Endothelial cell of umbilical vein (primary cell): ENCODE data around the gene SIRPB1. TPM values are rescaled to one million over a fixed set of nuclear protein-coding genes. Genes with fewer than 3 reads are reported as not detected.

Experiments
- BruUV-seq: library from RNA; stranded (reverse); fragments of 400-500 nt; replicated peaks from 2 replicates; lab custom pipeline; 2021; lab: Mats Ljungman, UMichigan
- CTCF ChIA-PET: fragments of 300-600, 350-600 bp; sonication (Branson Sonifier 250); formaldehyde crosslinking; loops from one replicate; lab custom pipeline; 2021; ENCODE audit warnings: antibody characterized with exemption, inconsistent platforms; lab: Charles Lee
- POLR2A ChIA-PET: fragments of 300-600, 350-600 bp; sonication (Branson Sonifier 250); formaldehyde crosslinking; loops from one replicate; lab custom pipeline; 2021; ENCODE audit warnings: antibody characterized with exemption, inconsistent platforms; lab: Charles Lee
- DNase-seq: peaks from one replicate; pipeline ENCODE4 v3.0.0-alpha.2; 2011; ENCODE audit warnings: low read depth, low spot score
- FAIRE-seq: peaks from 2 replicates; lab custom pipeline; 2011; peaks lifted over from hg19 to GRCh38; lab: Jason Lieb, UNC
- H2AFZ ChIP-seq: 2 replicates; pipeline ENCODE4 v1.6.0; 2012; ENCODE audit warnings: low read depth, low read length, control low read depth, inconsistent platforms
- H3K27ac ChIP-seq: 2 replicates; pipeline ENCODE4 v1.5.1; 2011; ENCODE audit warnings: low read depth, mild to moderate bottlenecking, control low read depth, low read length, moderate library complexity; ENCODE audit not compliant: insufficient read depth
- H3K27me3 ChIP-seq, 2 experiments: 2 replicates each; pipeline versions ENCODE4 v1.6.0 to v1.6.1; 2011; ENCODE audit warnings: low read length in 2 of 2, mixed read lengths in 1 of 2; ENCODE audit not compliant: control insufficient read depth in 2 of 2, insufficient read depth in 2 of 2
- H3K36me3 ChIP-seq, 2 experiments: 2 replicates in 1 of 2; 3 replicates in 1 of 2; pipeline ENCODE4 v1.5.1; 2011; ENCODE audit warnings: low read length in 2 of 2, mild to moderate bottlenecking in 1 of 2, moderate library complexity in 1 of 2; ENCODE audit not compliant: control insufficient read depth in 2 of 2, insufficient read depth in 2 of 2; ENCODE audit errors: extremely low read depth in 1 of 2
- H3K4me1 ChIP-seq: 3 replicates; pipeline ENCODE4 v1.5.1; 2011; ENCODE audit warnings: mild to moderate bottlenecking, low read length; ENCODE audit not compliant: control insufficient read depth, insufficient read depth; ENCODE audit errors: extremely low read depth
- H3K4me2 ChIP-seq: 2 replicates; pipeline ENCODE4 v1.6.1; 2011; ENCODE audit warnings: low read length, control low read depth, mixed read lengths; ENCODE audit not compliant: insufficient read depth
- H3K4me3 ChIP-seq, 3 experiments: fragments of 200-600 bp in 1 of 3; sonication (generic), shearing (Covaris generic) in 1 of 3; replicated peaks in 1 of 3; 2 replicates each; pipeline ENCODE4 v1.5.1; 2011 to 2016; ENCODE audit warnings: control low read depth in 3 of 3, low read length in 3 of 3, mild to moderate bottlenecking in 2 of 3, inconsistent platforms in 1 of 3, low read depth in 1 of 3, moderate library complexity in 1 of 3; ENCODE audit not compliant: insufficient read depth in 1 of 3
- H3K79me2 ChIP-seq: 2 replicates; pipeline ENCODE4 v1.6.0; 2012; ENCODE audit warnings: low read length, inconsistent platforms; ENCODE audit not compliant: control insufficient read depth, insufficient read depth
- H3K9ac ChIP-seq: replicated peaks from 2 replicates; pipeline ENCODE3; 2011; ENCODE audit warnings: low read length, control low read depth; ENCODE audit not compliant: insufficient read depth; ENCODE audit errors: extremely low read depth
- H3K9me1 ChIP-seq: replicated peaks from 3 replicates; pipeline ENCODE4 v1.6.0; 2011; ENCODE audit warnings: mild to moderate bottlenecking, low read length; ENCODE audit not compliant: control insufficient read depth, insufficient read depth; ENCODE audit errors: extremely low read depth
- H3K9me3 ChIP-seq: replicated peaks from 2 replicates; pipeline ENCODE4 v1.5.1; 2012; ENCODE audit warnings: low read length, inconsistent platforms; ENCODE audit not compliant: control insufficient read depth, insufficient read depth
- H4K20me1 ChIP-seq: replicated peaks from 2 replicates; pipeline ENCODE3; 2011; ENCODE audit warnings: mild to moderate bottlenecking, low read length; ENCODE audit not compliant: control insufficient read depth, insufficient read depth; ENCODE audit errors: extremely low read depth
- EZH2 ChIP-seq: IDR thresholded peaks from 2 replicates; pipeline ENCODE4 v1.6.1; 2012; ENCODE audit warnings: borderline replicate concordance, low read depth, mild to moderate bottlenecking, moderate library complexity, low read length, inconsistent platforms; ENCODE audit not compliant: severe bottlenecking
- FOS ChIP-seq: IDR thresholded peaks from 2 replicates; pipeline ENCODE4 v1.6.1; 2011; ENCODE audit warnings: mild to moderate bottlenecking, low read length, moderate library complexity, borderline replicate concordance; ENCODE audit not compliant: insufficient read depth
- GATA2 ChIP-seq: IDR thresholded peaks from 2 replicates; pipeline ENCODE4 v1.7.0; 2011; ENCODE audit warnings: low read depth, mild to moderate bottlenecking, moderate library complexity, mixed read lengths, low read length; ENCODE audit not compliant: insufficient read length, insufficient read depth
- JUN ChIP-seq: IDR thresholded peaks from 2 replicates; pipeline ENCODE4 v1.6.1; 2011; ENCODE audit warnings: borderline replicate concordance, low read depth; ENCODE audit not compliant: insufficient read length, insufficient read depth
- MYC ChIP-seq: IDR thresholded peaks from one replicate; pipeline ENCODE4 v1.6.1; 2011; ENCODE audit warnings: mild to moderate bottlenecking, low read depth, low read length
- POLR2A ChIP-seq: IDR thresholded peaks from 2 replicates; pipeline ENCODE4 v1.6.1; 2012; ENCODE audit warnings: low read depth, mild to moderate bottlenecking, control low read depth, low read length
- POLR2AphosphoS5 ChIP-seq: IDR thresholded peaks from 2 replicates; pipeline ENCODE4 v1.6.1; 2012; ENCODE audit warnings: low read depth, mild to moderate bottlenecking, control low read depth, low read length, moderate library complexity; ENCODE audit not compliant: insufficient read depth
- dilution Hi-C: fragments of 300-500 bp; cut with MboI; formaldehyde crosslinking; loops from one replicate; pipeline ENCODE4 v1.15.0; 2019; ENCODE audit warnings: low sequenced_read_pairs; ENCODE audit not compliant: extremely low pct_ligation_motif_present
- intact Hi-C: fragments of 100-400 bp; cut with micrococcal nuclease; formaldehyde crosslinking; loops from one replicate; pipeline ENCODE4 v1.10.0; 2022
- polyA plus RNA-seq, 4 experiments: library from polyadenylated mRNA; depleted of rRNA in 3 of 4; stranded (reverse) in 3 of 4; unstranded in 1 of 4; fragments of >200 nt; gene quantifications; 2 replicates each; pipeline versions ENCODE4 v1.2.1 to v1.2.3, GENCODE V29; 2011 to 2012; ENCODE audit warnings: missing spikeins in 1 of 4
- total RNA-seq: library from RNA; stranded (reverse); gene quantifications from 2 replicates; pipeline ENCODE4 v1.2.3, GENCODE V29; 2021
- TF ChIP-seq, protein P1 (sequence below): IDR thresholded peaks from 2 replicates; pipeline ENCODE4 v1.6.1; 2011; ENCODE audit not compliant: insufficient read depth, insufficient read length
- TF ChIP-seq, protein P2 (sequence below), 2 donors: IDR thresholded peaks; 1 replicate in 1 of 2; 2 replicates in 1 of 2; pipeline ENCODE4 v1.5.1; 2011; ENCODE audit warnings: low read length in 2 of 2, mild to moderate bottlenecking in 2 of 2, moderate library complexity in 2 of 2, control low read depth in 1 of 2, inconsistent platforms in 1 of 2, low read depth in 1 of 2; ENCODE audit not compliant: insufficient read depth in 1 of 2; ENCODE audit errors: extremely low read depth in 1 of 2

The SIRPB1 gene
- total and polyA plus RNA-seq, 2 donors (not counting 3 experiments of a cell fraction or from before 2014, with no cell fraction given), result 0.10 to 6.5 TPM

DNA sequence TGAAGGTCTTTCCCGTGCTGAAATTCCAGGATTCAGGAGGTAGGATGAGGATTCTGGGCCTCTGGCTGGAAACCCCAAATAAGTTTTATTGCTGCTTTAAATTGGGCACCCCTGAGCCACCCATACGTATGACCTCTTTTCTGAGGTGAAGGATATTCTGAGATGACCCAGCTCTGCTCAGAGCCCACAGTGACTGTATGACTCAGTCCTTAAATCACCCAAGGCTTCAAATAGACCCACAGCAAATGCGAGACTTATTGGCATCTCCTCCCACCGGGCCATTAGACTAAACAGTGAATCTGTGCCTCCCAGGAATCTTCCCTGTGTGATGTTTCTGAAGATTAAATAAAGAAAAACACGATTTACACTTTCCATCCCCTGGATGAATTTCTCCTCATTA, 28.3 kb upstream of the SIRPB1 start:
- H3K4me2 ChIP-seq, result no peak overlapping the region
- POLR2A ChIA-PET, result no interaction called here
- no peak overlapping the region for H2AFZ ChIP-seq
- dilution Hi-C loops (no loop called here), intact Hi-C loops (no loop called here)
- H3K4me3 ChIP-seq, result no peak overlapping the region
- no peaks in the 10 kb centered on the region for H3K9me3 ChIP-seq
- FAIRE-seq (no peak), DNase-seq (no peak)
- H3K36me3 ChIP-seq, result no peaks in the 10 kb centered on the region
- H3K9me1 ChIP-seq, result no peaks in the 10 kb centered on the region
- no peaks in the 10 kb centered on the region for H4K20me1 ChIP-seq
- no TSS peak for BruUV-seq
- H3K79me2 ChIP-seq, result no peaks in the 10 kb centered on the region
- no peak overlapping the region for H3K27ac ChIP-seq
- no peaks in the 10 kb centered on the region for H3K4me1 ChIP-seq
- CTCF ChIA-PET, result interaction anchor here (1.2 kb wide), 1 partner anchor 59 kb away, joined by 5 read pairs; no protein-coding TSS in a partner anchor
- peaks cover 3 to 7% of the 10 kb centered on the region in 2 experiments for H3K27me3 ChIP-seq
- H3K9ac ChIP-seq, result no peak overlapping the region
- TF ChIP-seq EZH2 (no peak), JUN (no peak), FOS (no peak), POLR2A (no peak), MYC (no peak), POLR2AphosphoS5 (no peak), GATA2 (no peak)
- TF ChIP-seq, protein P1, sequence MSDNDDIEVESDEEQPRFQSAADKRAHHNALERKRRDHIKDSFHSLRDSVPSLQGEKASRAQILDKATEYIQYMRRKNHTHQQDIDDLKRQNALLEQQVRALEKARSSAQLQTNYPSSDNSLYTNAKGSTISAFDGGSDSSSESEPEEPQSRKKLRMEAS, result no peak
- TF ChIP-seq, protein P2, sequence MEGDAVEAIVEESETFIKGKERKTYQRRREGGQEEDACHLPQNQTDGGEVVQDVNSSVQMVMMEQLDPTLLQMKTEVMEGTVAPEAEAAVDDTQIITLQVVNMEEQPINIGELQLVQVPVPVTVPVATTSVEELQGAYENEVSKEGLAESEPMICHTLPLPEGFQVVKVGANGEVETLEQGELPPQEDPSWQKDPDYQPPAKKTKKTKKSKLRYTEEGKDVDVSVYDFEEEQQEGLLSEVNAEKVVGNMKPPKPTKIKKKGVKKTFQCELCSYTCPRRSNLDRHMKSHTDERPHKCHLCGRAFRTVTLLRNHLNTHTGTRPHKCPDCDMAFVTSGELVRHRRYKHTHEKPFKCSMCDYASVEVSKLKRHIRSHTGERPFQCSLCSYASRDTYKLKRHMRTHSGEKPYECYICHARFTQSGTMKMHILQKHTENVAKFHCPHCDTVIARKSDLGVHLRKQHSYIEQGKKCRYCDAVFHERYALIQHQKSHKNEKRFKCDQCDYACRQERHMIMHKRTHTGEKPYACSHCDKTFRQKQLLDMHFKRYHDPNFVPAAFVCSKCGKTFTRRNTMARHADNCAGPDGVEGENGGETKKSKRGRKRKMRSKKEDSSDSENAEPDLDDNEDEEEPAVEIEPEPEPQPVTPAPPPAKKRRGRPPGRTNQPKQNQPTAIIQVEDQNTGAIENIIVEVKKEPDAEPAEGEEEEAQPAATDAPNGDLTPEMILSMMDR (IDR thresholded peaks at IDR 0.05; ENCODE audit: extremely low read depth in 1 of 2, insufficient read depth in 1 of 2, low read depth in 1 of 2, low read length in 2 of 2), result no peak
